Kidney (tissue), 14 donors: ENCODE data around the gene MYDGF. TPM values are rescaled to one million over a fixed set of nuclear protein-coding genes. Genes with fewer than 3 reads are reported as not detected.

ENCODE experiments used
- DNase-seq, 5 donors: peaks; one replicate each; pipeline ENCODE4 v3.0.0-alpha.2; 2013 to 2020
- FAIRE-seq: peaks from 2 replicates; lab custom pipeline; 2012; peaks lifted over from hg19 to GRCh38; lab: Jason Lieb, UNC
- H3K27ac ChIP-seq, 2 donors: one replicate each; pipeline ENCODE4 v1.7.0; 2013; ENCODE audit warnings: low read depth in 2 of 2, low read length in 2 of 2, inconsistent platforms in 1 of 2
- H3K27me3 ChIP-seq: one replicate; pipeline ENCODE4 v1.7.1; 2013; ENCODE audit warnings: low read length, inconsistent platforms; ENCODE audit not compliant: control insufficient read depth, insufficient read depth
- H3K36me3 ChIP-seq, 3 donors: one replicate each; pipeline versions ENCODE4 v1.7.0 to v1.7.1; 2013; ENCODE audit warnings: low read length in 3 of 3, control low read depth in 1 of 3, inconsistent platforms in 1 of 3; ENCODE audit not compliant: insufficient read depth in 3 of 3, control insufficient read depth in 2 of 3
- H3K4me1 ChIP-seq, 3 donors: one replicate each; pipeline versions ENCODE4 v1.7.0 to v1.7.1; 2013; ENCODE audit warnings: low read length in 3 of 3, inconsistent platforms in 1 of 3, low read depth in 1 of 3; ENCODE audit not compliant: control insufficient read depth in 2 of 3, insufficient read depth in 2 of 3
- H3K4me3 ChIP-seq, 3 donors: one replicate each; pipeline versions ENCODE4 v1.7.0 to v1.8.1; 2013; ENCODE audit warnings: low read length in 3 of 3, control low read depth in 1 of 3, inconsistent platforms in 1 of 3
- H3K9ac ChIP-seq, 3 donors: one replicate each; pipeline versions ENCODE4 v1.7.0 to v1.7.1; 2013; ENCODE audit warnings: low read length in 3 of 3, control low read depth in 1 of 3, inconsistent platforms in 1 of 3
- H3K9me3 ChIP-seq, 3 donors: one replicate each; pipeline versions ENCODE4 v1.7.0 to v1.7.1; 2013; ENCODE audit warnings: low read length in 3 of 3, control low read depth in 1 of 3, inconsistent platforms in 1 of 3; ENCODE audit not compliant: control insufficient read depth in 2 of 3, insufficient read depth in 1 of 3
- intact Hi-C: fragments of 100-400 bp; cut with DNase I; formaldehyde crosslinking; loops from one replicate; pipeline ENCODE4 v1.11.1; 2022
- polyA plus RNA-seq: library from polyadenylated mRNA; stranded (reverse); fragments of 350-450 nt; fragmentation: Illumina TruSeq; extraction: RNeasy Lipid Tissue Mini Kit (QIAGEN cat#74804); gene quantifications from one replicate; pipeline ENCODE4 v1.2.3, GENCODE V29; 2014; ENCODE audit warnings: low read depth, low replicate concordance; ENCODE audit not compliant: insufficient read depth
- total RNA-seq: library from RNA; stranded (reverse); fragmentation: NEBNext Ultra II Directional; extraction: Animal tissue kit (Norgen Biotek cat#: 25700); gene quantifications from one replicate; pipeline ENCODE4 v1.2.1, GENCODE V29; 2021
- TF ChIP-seq, protein P1 (sequence below): IDR thresholded peaks from 3 replicates; pipeline ENCODE4 v1.5.1; 2012; ENCODE audit warnings: mild to moderate bottlenecking, moderate library complexity, borderline replicate concordance; ENCODE audit not compliant: insufficient read depth; ENCODE audit errors: extremely low read depth
- donor health status: control.
- donor health status: control.
- donor health status: control.
- donor health status: control.
- donor health status: control.
- donor health status: DM: yes; HTN: yes; CAD: no.
- donor health status: Normal renal cell carcinoma (clear cell type).

The MYDGF gene
- total and polyA plus RNA-seq, 2 donors from 2014 or later = 75.8 to 85.5 TPM

DNA sequence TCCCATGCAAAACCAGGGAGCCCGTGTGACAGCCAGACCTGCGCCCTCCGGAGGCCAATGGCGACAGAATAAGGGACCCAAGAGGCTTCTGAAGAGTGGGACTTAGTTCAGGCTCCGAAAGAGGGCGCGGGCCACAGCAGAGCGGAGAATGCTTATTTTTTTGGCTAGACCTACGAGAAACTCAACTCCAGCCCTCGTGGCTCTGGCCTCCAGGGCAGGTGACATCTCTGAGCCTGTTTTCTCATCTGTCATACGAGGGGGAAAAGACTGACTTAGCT lies 30.5 kb upstream of the MYDGF start:
- TF ChIP-seq, protein P1, sequence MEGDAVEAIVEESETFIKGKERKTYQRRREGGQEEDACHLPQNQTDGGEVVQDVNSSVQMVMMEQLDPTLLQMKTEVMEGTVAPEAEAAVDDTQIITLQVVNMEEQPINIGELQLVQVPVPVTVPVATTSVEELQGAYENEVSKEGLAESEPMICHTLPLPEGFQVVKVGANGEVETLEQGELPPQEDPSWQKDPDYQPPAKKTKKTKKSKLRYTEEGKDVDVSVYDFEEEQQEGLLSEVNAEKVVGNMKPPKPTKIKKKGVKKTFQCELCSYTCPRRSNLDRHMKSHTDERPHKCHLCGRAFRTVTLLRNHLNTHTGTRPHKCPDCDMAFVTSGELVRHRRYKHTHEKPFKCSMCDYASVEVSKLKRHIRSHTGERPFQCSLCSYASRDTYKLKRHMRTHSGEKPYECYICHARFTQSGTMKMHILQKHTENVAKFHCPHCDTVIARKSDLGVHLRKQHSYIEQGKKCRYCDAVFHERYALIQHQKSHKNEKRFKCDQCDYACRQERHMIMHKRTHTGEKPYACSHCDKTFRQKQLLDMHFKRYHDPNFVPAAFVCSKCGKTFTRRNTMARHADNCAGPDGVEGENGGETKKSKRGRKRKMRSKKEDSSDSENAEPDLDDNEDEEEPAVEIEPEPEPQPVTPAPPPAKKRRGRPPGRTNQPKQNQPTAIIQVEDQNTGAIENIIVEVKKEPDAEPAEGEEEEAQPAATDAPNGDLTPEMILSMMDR = no peak
- Histone ChIP-seq H3K36me3 (peaks cover 0 to 45% (median 15%) of the 10 kb centered on the region in 3 donors), H3K4me1 (no peaks in the 10 kb centered on the region), H3K4me3 (no peak overlapping the region), H3K9ac (no peak overlapping the region), H3K27ac (no peak overlapping the region), H3K9me3 (no peaks in the 10 kb centered on the region), H3K27me3 (no peaks in the 10 kb centered on the region)
- DNase-seq (peak in 1 of 5 donors; percentile 52), FAIRE-seq (no peak)
- intact Hi-C loops = no loop called here

DNA sequence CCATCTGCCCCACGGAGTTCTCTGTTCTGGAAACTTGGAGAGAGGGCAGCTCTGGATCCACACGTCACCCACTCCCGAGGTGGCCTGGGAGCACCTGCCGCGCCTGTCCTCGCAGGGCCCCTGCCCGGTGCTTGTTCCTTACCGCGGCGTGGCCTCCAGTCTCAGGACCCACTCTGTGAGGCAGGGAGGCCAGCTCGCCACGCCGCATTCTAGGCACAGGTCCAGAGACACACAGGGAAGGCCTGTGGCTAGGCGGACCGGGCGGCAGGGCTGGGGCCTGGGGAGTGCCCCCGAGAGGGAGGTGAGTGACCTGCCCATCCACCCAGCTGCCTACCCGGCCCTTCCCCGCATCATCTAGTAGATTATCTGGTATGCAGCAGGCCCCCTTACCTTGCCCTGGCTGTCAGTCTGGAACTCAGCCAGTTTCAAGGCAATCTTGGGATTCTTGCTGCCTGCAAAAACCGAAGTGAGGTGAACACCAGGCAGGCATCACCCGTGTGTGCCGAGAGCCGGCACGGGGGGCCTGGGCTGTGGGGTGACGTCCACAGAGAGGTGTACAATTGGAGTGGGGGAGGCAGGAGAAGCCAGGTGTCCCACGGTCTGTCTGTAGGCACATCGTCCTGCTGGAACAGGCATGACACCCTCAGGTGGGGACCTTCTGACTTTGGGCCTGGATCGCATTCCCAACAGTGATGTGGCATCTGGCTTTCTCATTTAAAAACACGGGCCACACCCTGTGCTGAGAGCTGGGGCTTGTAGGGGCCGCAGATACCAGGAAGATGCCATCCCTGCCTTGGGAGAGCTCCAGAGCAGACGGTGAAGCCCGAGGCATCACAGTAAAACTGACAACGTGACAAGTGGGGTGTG lies 29.9 kb upstream of the MYDGF start:
- intact Hi-C loops = no loop called here
- peak in 1 of 5 donors; percentile 55 for DNase-seq
- Histone ChIP-seq H3K9me3 (no peaks in the 10 kb centered on the region), H3K4me3 (no peak overlapping the region), H3K9ac (no peak overlapping the region), H3K27ac (no peak overlapping the region), H3K4me1 (no peaks in the 10 kb centered on the region), H3K27me3 (no peaks in the 10 kb centered on the region), H3K36me3 (peaks cover 0 to 47% (median 18%) of the 10 kb centered on the region in 3 donors)
- FAIRE-seq = no peak
- TF ChIP-seq, protein P1 = no peak

DNA sequence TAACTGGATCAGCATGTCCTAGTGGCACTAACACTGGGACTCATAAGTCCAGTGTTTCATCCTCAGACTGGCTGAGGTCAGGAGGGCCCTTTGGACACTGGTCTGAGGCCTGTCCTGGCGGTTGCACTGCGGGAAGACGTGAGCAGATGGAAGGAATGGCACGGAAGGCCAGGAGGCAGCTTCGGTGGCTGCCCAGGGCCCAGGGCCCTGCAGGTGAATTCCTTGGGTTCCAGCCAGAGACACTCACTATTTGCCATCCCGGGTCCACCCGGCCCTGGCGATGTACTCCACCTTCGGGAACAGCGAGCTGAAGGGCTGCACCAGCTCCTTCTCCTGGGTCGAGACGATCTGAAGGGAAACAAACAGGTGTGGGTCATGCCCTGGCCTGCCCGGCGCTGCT lies 27.2 kb upstream of the MYDGF start:
- Histone ChIP-seq H3K9ac (no peak overlapping the region), H3K4me3 (no peak overlapping the region), H3K9me3 (no peaks in the 10 kb centered on the region), H3K27ac (no peak overlapping the region), H3K36me3 (peaks cover 3 to 61% (median 26%) of the 10 kb centered on the region in 3 donors), H3K4me1 (no peaks in the 10 kb centered on the region), H3K27me3 (no peaks in the 10 kb centered on the region)
- TF ChIP-seq, protein P1 = no peak
- intact Hi-C loops = no loop called here
- DNase-seq = peak in 1 of 5 donors; percentile 67
- no peak for FAIRE-seq
